SK-N-SH treated with all-trans-retinoic acid at 6 μM for 48 hours (cell line): Measurements from ENCODE around the gene ZNF423.

Source experiments
- GLIS3 ChIP-seq: fragments of 250-450 bp; sonication (Bioruptor Pico); IDR thresholded peaks from 2 replicates; pipeline ENCODE4 v1.5.0; 2020; ENCODE audit warnings: mild to moderate bottlenecking, moderate library complexity
- ISL1 ChIP-seq: fragments of 250-450 bp; sonication (Bioruptor Pico); IDR thresholded peaks from 2 replicates; pipeline ENCODE4 v2.1.2; 2022; ENCODE audit warnings: mild to moderate bottlenecking, moderate library complexity
- OSR1 ChIP-seq: fragments of 250-450 bp; sonication (Bioruptor Pico); IDR thresholded peaks from 2 replicates; pipeline ENCODE4 v1.8.0; 2022; ENCODE audit warnings: moderate library complexity, mild to moderate bottlenecking, inconsistent platforms
- RARB ChIP-seq: fragments of 250-450 bp; sonication (Bioruptor Pico); IDR thresholded peaks from 2 replicates; pipeline ENCODE4 v1.8.0; 2021; ENCODE audit warnings: mild to moderate bottlenecking, moderate library complexity
- TSHZ2 ChIP-seq: fragments of 250-450 bp; sonication (Bioruptor Pico); IDR thresholded peaks from 2 replicates; pipeline ENCODE4 v1.5.0; 2020; ENCODE audit warnings: mild to moderate bottlenecking, moderate library complexity
- ZC3H10 ChIP-seq: fragments of 250-450 bp; sonication (Bioruptor Pico); IDR thresholded peaks from 2 replicates; pipeline ENCODE4 v1.5.1; 2021; ENCODE audit warnings: mild to moderate bottlenecking, moderate library complexity
- ZFP3 ChIP-seq: fragments of 250-450 bp; sonication (Bioruptor Pico); IDR thresholded peaks from 2 replicates; pipeline ENCODE4 v1.5.0; 2020; ENCODE audit warnings: mild to moderate bottlenecking, moderate library complexity
- TF ChIP-seq, protein P1 (sequence below): fragments of 250-450 bp; sonication (Bioruptor Pico); IDR thresholded peaks from 2 replicates; pipeline ENCODE4 v1.5.1; 2020; ENCODE audit warnings: low read depth, mild to moderate bottlenecking, moderate library complexity

GRCh38 chr16:49789616-49790015, 66.3 kb downstream of the ZNF423 start:
- TF ChIP-seq OSR1: no peak
- no peak for TF ChIP-seq ZC3H10
- no peak for TF ChIP-seq ISL1 (CRISPR knock-in tag)
- TF ChIP-seq RARB (CRISPR knock-in tag): no peak
- no peak for TF ChIP-seq TSHZ2
- no peak for TF ChIP-seq ZFP3 (CRISPR knock-in tag)
- TF ChIP-seq, protein P1, sequence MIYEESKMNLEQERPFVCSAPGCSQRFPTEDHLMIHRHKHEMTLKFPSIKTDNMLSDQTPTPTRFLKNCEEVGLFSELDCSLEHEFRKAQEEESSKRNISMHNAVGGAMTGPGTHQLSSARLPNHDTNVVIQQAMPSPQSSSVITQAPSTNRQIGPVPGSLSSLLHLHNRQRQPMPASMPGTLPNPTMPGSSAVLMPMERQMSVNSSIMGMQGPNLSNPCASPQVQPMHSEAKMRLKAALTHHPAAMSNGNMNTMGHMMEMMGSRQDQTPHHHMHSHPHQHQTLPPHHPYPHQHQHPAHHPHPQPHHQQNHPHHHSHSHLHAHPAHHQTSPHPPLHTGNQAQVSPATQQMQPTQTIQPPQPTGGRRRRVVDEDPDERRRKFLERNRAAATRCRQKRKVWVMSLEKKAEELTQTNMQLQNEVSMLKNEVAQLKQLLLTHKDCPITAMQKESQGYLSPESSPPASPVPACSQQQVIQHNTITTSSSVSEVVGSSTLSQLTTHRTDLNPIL: no peak
- TF ChIP-seq GLIS3: no peak
